ENCODE data around the gene CPB2.

Gene CPB2

GRCh38 chr13:46104868-46105267, at the start of gene CPB2:
Gene CPB2 (minus strand): TSS chr13:46105033. CDS start chr13:46105009, 24 bp downstream.
- DNase-seq (ENCODE audit: low read depth in 2 of 2, low spot score in 1 of 2): no peak

GRCh38 chr13:46154136-46154801, 49.4 kb upstream of the CPB2 start:
- DNase-seq (ENCODE audit: low read depth in 2 of 2, low spot score in 1 of 2): no peak

GRCh38 chr13:46152627-46153328, 47.9 kb upstream of the CPB2 start:
- no peak for DNase-seq (ENCODE audit: low read depth in 2 of 2, low spot score in 1 of 2)

- DNase-seq (ENCODE audit: low read depth in 2 of 2, low spot score in 1 of 2): no peak
Observed at GRCh38 chr13:46150134-46150693, 45.4 kb upstream of the CPB2 start.

- DNase-seq (ENCODE audit: low read depth in 2 of 2, low spot score in 1 of 2): no peak
Observed at GRCh38 chr13:46149272-46150133, 44.7 kb upstream of the CPB2 start.

- DNase-seq (ENCODE audit: low read depth in 2 of 2, low spot score in 1 of 2): no peak
Observed at GRCh38 chr13:46146898-46147297, 42.1 kb upstream of the CPB2 start.

- DNase-seq (ENCODE audit: low read depth in 2 of 2, low spot score in 1 of 2): no peak
Observed at GRCh38 chr13:46145950-46146349, 41.1 kb upstream of the CPB2 start.

GRCh38 chr13:46145135-46145534, 40.3 kb upstream of the CPB2 start:
- DNase-seq (ENCODE audit: low read depth in 2 of 2, low spot score in 1 of 2): no peak

- no peak for DNase-seq (ENCODE audit: low read depth in 2 of 2, low spot score in 1 of 2)
Observed at GRCh38 chr13:46143184-46143701, 38.4 kb upstream of the CPB2 start.

- DNase-seq (ENCODE audit: low read depth in 2 of 2, low spot score in 1 of 2): no peak
Observed at GRCh38 chr13:46142776-46143175, 37.9 kb upstream of the CPB2 start.

GRCh38 chr13:46140044-46140443, 35.2 kb upstream of the CPB2 start:
- no peak for DNase-seq (ENCODE audit: low read depth in 2 of 2, low spot score in 1 of 2)

GRCh38 chr13:46137627-46138317, 32.9 kb upstream of the CPB2 start:
- DNase-seq (ENCODE audit: low read depth in 2 of 2, low spot score in 1 of 2): no peak

- no peak for DNase-seq (ENCODE audit: low read depth in 2 of 2, low spot score in 1 of 2)
Observed at GRCh38 chr13:46136688-46137087, 31.9 kb upstream of the CPB2 start.

GRCh38 chr13:46134961-46135522, 30.2 kb upstream of the CPB2 start:
- no peak for DNase-seq (ENCODE audit: low read depth in 2 of 2, low spot score in 1 of 2)

- DNase-seq (ENCODE audit: low read depth in 2 of 2, low spot score in 1 of 2): no peak
Observed at GRCh38 chr13:46134494-46134893, 29.7 kb upstream of the CPB2 start.

- no peak for DNase-seq (ENCODE audit: low read depth in 2 of 2, low spot score in 1 of 2)
Observed at GRCh38 chr13:46132109-46132508, 27.3 kb upstream of the CPB2 start.

GRCh38 chr13:46131705-46132104, 26.9 kb upstream of the CPB2 start:
- DNase-seq (ENCODE audit: low read depth in 2 of 2, low spot score in 1 of 2): no peak

- no peak for DNase-seq (ENCODE audit: low read depth in 2 of 2, low spot score in 1 of 2)
Observed at GRCh38 chr13:46129955-46130618, 25.3 kb upstream of the CPB2 start.

GRCh38 chr13:46129124-46129523, 24.3 kb upstream of the CPB2 start:
- no peak for DNase-seq (ENCODE audit: low read depth in 2 of 2, low spot score in 1 of 2)

All from stimulated activated CD8-positive, alpha-beta memory T cell treated with anti-CD3 and anti-CD28 coated beads, Interleukin-4, amount 100 ng/mL, for 1 hour (primary cell).